GM12875 (cell line): ENCODE results near the gene PPP1R13B.

Experiments
- H3K4me3 ChIP-seq: one replicate; pipeline ENCODE4 v1.5.1; 2011; ENCODE audit warnings: low read depth, low read length, control low read depth
- CTCF ChIP-seq: IDR thresholded peaks from 2 replicates; pipeline ENCODE4 v1.5.1; 2011; ENCODE audit warnings: low read depth, mild to moderate bottlenecking, control low read depth, inconsistent platforms, low read length, moderate library complexity, borderline replicate concordance; ENCODE audit not compliant: insufficient read depth

PPP1R13B gene

GRCh38 chr14:103740991-103741689 lies 106.2 kb downstream of the PPP1R13B start:
- no peak for TF ChIP-seq CTCF
- H3K4me3 ChIP-seq: no peak overlapping the region

GRCh38 chr14:103739793-103740501 lies 107.4 kb downstream of the PPP1R13B start:
- TF ChIP-seq CTCF: no peak
- no peak overlapping the region for H3K4me3 ChIP-seq

GRCh38 chr14:103739466-103739792 lies 107.9 kb downstream of the PPP1R13B start:
- H3K4me3 ChIP-seq: no peak overlapping the region
- TF ChIP-seq CTCF: no peak

- no peak for TF ChIP-seq CTCF
- H3K4me3 ChIP-seq: no peak overlapping the region
These were observed 108.5 kb downstream of the PPP1R13B start for GRCh38 chr14:103738701-103739451.

GRCh38 chr14:103738166-103738565 lies 109.2 kb downstream of the PPP1R13B start:
- TF ChIP-seq CTCF: no peak
- H3K4me3 ChIP-seq: no peak overlapping the region

- H3K4me3 ChIP-seq: no peak overlapping the region
- no peak for TF ChIP-seq CTCF
These were observed 109.8 kb downstream of the PPP1R13B start for GRCh38 chr14:103737432-103738045.
